B cell (primary cell): ENCODE data around the gene CNNM3. TPM values are rescaled to one million over a fixed set of nuclear protein-coding genes. Genes with fewer than 3 reads are reported as not detected.

ENCODE experiments used
- ATAC-seq: fragments of 200-7000 bp; cut with Tn5 transposase; one replicate; pipeline ENCODE4 v1.10.0; 2021; ENCODE audit warnings: low read depth, mild to moderate bottlenecking, moderate number of reproducible peaks, moderate library complexity
- CTCF ChIA-PET: fragments of 350-600 bp; sonication (Branson Sonifier 250); formaldehyde crosslinking; loops from one replicate; lab custom pipeline; 2021; ENCODE audit warnings: antibody characterized with exemption, inconsistent platforms; lab: Charles Lee
- POLR2A ChIA-PET: fragments of 350-600 bp; sonication (Branson Sonifier 250); formaldehyde crosslinking; loops from one replicate; lab custom pipeline; 2021; ENCODE audit warnings: antibody characterized with exemption; lab: Charles Lee
- DNase-seq: peaks from one replicate; pipeline ENCODE4 v3.0.0; 2013
- H2AFZ ChIP-seq: 2 replicates; pipeline ENCODE4 v1.6.1; 2012; ENCODE audit warnings: mild to moderate bottlenecking, low read depth, low read length; ENCODE audit not compliant: insufficient read depth, poor library complexity, severe bottlenecking
- H3K27ac ChIP-seq, 2 donors: 1 replicate in 1 of 2; 2 replicates in 1 of 2; pipeline ENCODE4 v1.5.1; 2012 to 2013; ENCODE audit warnings: low read length in 2 of 2, mild to moderate bottlenecking in 2 of 2, moderate library complexity in 1 of 2
- H3K27me3 ChIP-seq, 4 experiments: fragments of 200-600 bp in 1 of 4; sonication (generic) in 1 of 4; replicated peaks in 1 of 4; 1 replicate in 2 of 4; 2 replicates in 2 of 4; pipeline versions ENCODE4 v1.6.1 to v1.7.0; 2013 to 2016; ENCODE audit warnings: low read length in 3 of 4, mild to moderate bottlenecking in 2 of 4, mixed read lengths in 1 of 4, moderate library complexity in 1 of 4; ENCODE audit not compliant: insufficient read depth in 4 of 4, control insufficient read depth in 3 of 4; ENCODE audit errors: control extremely low read depth in 1 of 4
- H3K36me3 ChIP-seq, 2 experiments: replicated peaks in 1 of 2; 1 replicate in 1 of 2; 2 replicates in 1 of 2; pipeline versions ENCODE4 v1.6.1 to v1.7.1; 2013; ENCODE audit warnings: low read length in 1 of 2; ENCODE audit not compliant: insufficient read depth in 2 of 2, control insufficient read depth in 1 of 2; ENCODE audit errors: control extremely low read depth in 1 of 2, extremely low read depth in 1 of 2
- H3K4me1 ChIP-seq, 2 donors: fragments of 200-600 bp in 1 of 2; sonication (generic) in 1 of 2; 1 replicate in 1 of 2; 2 replicates in 1 of 2; pipeline versions ENCODE4 v1.5.1 to v1.6.1; 2013 to 2017; ENCODE audit warnings: low read length in 2 of 2; ENCODE audit not compliant: control insufficient read depth in 2 of 2, insufficient read depth in 2 of 2
- H3K4me2 ChIP-seq: replicated peaks from 2 replicates; pipeline ENCODE3; 2012; ENCODE audit warnings: mild to moderate bottlenecking, low read depth, low read length; ENCODE audit not compliant: poor library complexity, severe bottlenecking
- H3K4me3 ChIP-seq, 5 experiments: fragments of 200-600 bp in 1 of 5; sonication (generic) in 1 of 5; 1 replicate in 3 of 5; 2 replicates in 2 of 5; pipeline versions ENCODE4 v1.5.1 to v1.7.0; 2011 to 2016; ENCODE audit warnings: low read length in 4 of 5, mild to moderate bottlenecking in 4 of 5, low read depth in 2 of 5, control low read depth in 1 of 5, moderate library complexity in 1 of 5; ENCODE audit not compliant: insufficient read depth in 1 of 5; ENCODE audit errors: control extremely low read depth in 1 of 5, extremely low read depth in 1 of 5
- H3K79me2 ChIP-seq: fragments of 200-600 bp; sonication (generic); one replicate; pipeline ENCODE4 v1.6.0; 2016; ENCODE audit warnings: low read length; ENCODE audit not compliant: control insufficient read depth, insufficient read depth
- H3K9ac ChIP-seq: fragments of 200-600 bp; sonication (generic); 2 replicates; pipeline ENCODE4 v1.6.1; 2017; ENCODE audit warnings: mild to moderate bottlenecking, low read length, moderate library complexity
- H3K9me3 ChIP-seq, 3 donors: one replicate each; pipeline versions ENCODE4 v1.6.1 to v1.7.1; 2013; ENCODE audit warnings: low read length in 2 of 3; ENCODE audit not compliant: control insufficient read depth in 2 of 3, insufficient read depth in 1 of 3; ENCODE audit errors: control extremely low read depth in 1 of 3
- H4K20me1 ChIP-seq: 2 replicates; pipeline ENCODE4 v1.6.0; 2012; ENCODE audit warnings: mild to moderate bottlenecking, low read length; ENCODE audit not compliant: insufficient read depth, control insufficient read depth, poor library complexity, severe bottlenecking
- H3K27ac Mint-ChIP-seq: one replicate; pipeline ENCODE4 v1.8.0; 2021; ENCODE audit warnings: mixed read lengths
- H3K27me3 Mint-ChIP-seq: one replicate; pipeline ENCODE4 v1.8.0; 2021; ENCODE audit warnings: mixed read lengths
- H3K4me1 Mint-ChIP-seq: one replicate; pipeline ENCODE4 v1.8.0; 2021; ENCODE audit warnings: mixed read lengths
- H3K4me3 Mint-ChIP-seq: one replicate; pipeline ENCODE4 v1.8.0; 2021; ENCODE audit warnings: mixed read lengths
- H3K9me3 Mint-ChIP-seq: one replicate; pipeline ENCODE4 v1.8.0; 2022; ENCODE audit warnings: mixed read lengths; ENCODE audit not compliant: insufficient read depth
- EZH2 ChIP-seq: IDR thresholded peaks from 2 replicates; pipeline ENCODE4 v1.6.1; 2012; ENCODE audit warnings: borderline replicate concordance, low read depth, mild to moderate bottlenecking, moderate library complexity, low read length; ENCODE audit not compliant: insufficient read depth, poor library complexity, severe bottlenecking
- WGBS: methylation state at CpG from one replicate; pipeline ENCODE4 v1.1.5; 2013; ENCODE audit warnings: missing lambda C conversion rate; ENCODE audit not compliant: insufficient coverage; 5-methylcytosine and 5-hydroxymethylcytosine counted together
- intact Hi-C: fragments of 100-400 bp; cut with micrococcal nuclease; formaldehyde crosslinking; loops from one replicate; pipeline ENCODE4 v1.10.0; 2022
- polyA plus RNA-seq: library from polyadenylated mRNA; depleted of rRNA; stranded (reverse); fragments of >200 nt; gene quantifications from 2 replicates; pipeline ENCODE4 v1.2.3, GENCODE V29; 2012
- total RNA-seq, 2 donors: library from RNA; stranded (reverse); fragments of 120-200 nt in 1 of 2; gene quantifications; 1 replicate in 1 of 2; 2 replicates in 1 of 2; pipeline versions ENCODE4 v1.2.3 to v1.2.4, GENCODE V29; 2013 to 2022
- TF ChIP-seq, protein P1 (sequence below): fragments of 200-600 bp; IDR thresholded peaks from one replicate; pipeline ENCODE4 v1.8.0; 2022; ENCODE audit warnings: antibody characterized with exemption, mild to moderate bottlenecking

CNNM3 gene
- total and polyA plus RNA-seq, 2 donors (not counting 1 experiment from before 2014, with no cell fraction given), result 28.8 to 54.7 TPM

- no peaks in the 10 kb centered on the region for H3K27me3 ChIP-seq
- Mint-ChIP-seq H3K9me3 (no peaks in the 10 kb centered on the region), H3K4me1 (peaks cover 62% of the 10 kb centered on the region), H3K4me3 (peak overlapping the region; percentile 3), H3K27me3 (no peaks in the 10 kb centered on the region), H3K27ac (peak overlapping the region; percentile 65)
- intact Hi-C loops, result no loop called here
- no peak overlapping the region for H3K27ac ChIP-seq
- peaks cover 40 to 65% of the 10 kb centered on the region in 2 donors for H3K4me1 ChIP-seq
- ChIA-PET CTCF (no interaction called here), POLR2A (no interaction called here)
- no peak overlapping the region for H3K4me3 ChIP-seq
- DNase-seq (no peak), ATAC-seq (no peak)
- H4K20me1 ChIP-seq, result no peaks in the 10 kb centered on the region
- WGBS, result 92% methylated on average over 17 of the region's 20 CpGs
- H2AFZ ChIP-seq, result no peak overlapping the region
- H3K79me2 ChIP-seq, result peaks cover 91% of the 10 kb centered on the region
- H3K9ac ChIP-seq, result no peak overlapping the region
- peaks cover 0 to 4% of the 10 kb centered on the region in 2 experiments for H3K36me3 ChIP-seq
- TF ChIP-seq, protein P1, sequence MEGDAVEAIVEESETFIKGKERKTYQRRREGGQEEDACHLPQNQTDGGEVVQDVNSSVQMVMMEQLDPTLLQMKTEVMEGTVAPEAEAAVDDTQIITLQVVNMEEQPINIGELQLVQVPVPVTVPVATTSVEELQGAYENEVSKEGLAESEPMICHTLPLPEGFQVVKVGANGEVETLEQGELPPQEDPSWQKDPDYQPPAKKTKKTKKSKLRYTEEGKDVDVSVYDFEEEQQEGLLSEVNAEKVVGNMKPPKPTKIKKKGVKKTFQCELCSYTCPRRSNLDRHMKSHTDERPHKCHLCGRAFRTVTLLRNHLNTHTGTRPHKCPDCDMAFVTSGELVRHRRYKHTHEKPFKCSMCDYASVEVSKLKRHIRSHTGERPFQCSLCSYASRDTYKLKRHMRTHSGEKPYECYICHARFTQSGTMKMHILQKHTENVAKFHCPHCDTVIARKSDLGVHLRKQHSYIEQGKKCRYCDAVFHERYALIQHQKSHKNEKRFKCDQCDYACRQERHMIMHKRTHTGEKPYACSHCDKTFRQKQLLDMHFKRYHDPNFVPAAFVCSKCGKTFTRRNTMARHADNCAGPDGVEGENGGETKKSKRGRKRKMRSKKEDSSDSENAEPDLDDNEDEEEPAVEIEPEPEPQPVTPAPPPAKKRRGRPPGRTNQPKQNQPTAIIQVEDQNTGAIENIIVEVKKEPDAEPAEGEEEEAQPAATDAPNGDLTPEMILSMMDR, result no peak
- TF ChIP-seq EZH2, result no peak
- H3K9me3 ChIP-seq, result no peaks in the 10 kb centered on the region
- no peak overlapping the region for H3K4me2 ChIP-seq
These were observed 44.1 kb upstream of the CNNM3 start for GRCh38 chr2:96771796-96772618.
